SIG-M5 treated with dmso at 0.1 percent for 504 hours (cell line): ENCODE results near the gene OR52N5.

Experiments used
- DNase-seq: peaks from one replicate; lab custom pipeline; 2025; ENCODE audit not compliant: unreplicated experiment; lab: John Stamatoyannopoulos, UW

The OR52N5 gene

GRCh38 chr11:5783255-5783654, at the start of gene OR52N5:
OR52N5 (minus strand) TSS chr11:5783355; CDS start chr11:5778634, 4,721 bp downstream.
- DNase-seq = no peak

- DNase-seq = no peak
Measured at GRCh38 chr11:5831196-5831829, 48.2 kb upstream of the OR52N5 start.

- no peak for DNase-seq
Measured at GRCh38 chr11:5818245-5818886, 35.2 kb upstream of the OR52N5 start.

- DNase-seq = peak; percentile 83
Measured at GRCh38 chr11:5815534-5815933, 32.4 kb upstream of the OR52N5 start.

- DNase-seq = no peak
Measured at GRCh38 chr11:5809905-5810795, 27.0 kb upstream of the OR52N5 start.

- no peak for DNase-seq
Measured at GRCh38 chr11:5809122-5809519, 26.0 kb upstream of the OR52N5 start.

- DNase-seq = peak; percentile 58
Measured at GRCh38 chr11:5808500-5809121, 25.5 kb upstream of the OR52N5 start, which contains the start of gene OR52N2. OR52N2 (plus strand) TSS chr11:5808924; CDS start chr11:5820336, 11,412 bp downstream.

- no peak for DNase-seq
Measured at GRCh38 chr11:5807580-5807979, 24.4 kb upstream of the OR52N5 start.

- DNase-seq = no peak
Measured at GRCh38 chr11:5803982-5804381, 20.8 kb upstream of the OR52N5 start.

- no peak for DNase-seq
Measured at GRCh38 chr11:5796541-5796940, 13.4 kb upstream of the OR52N5 start.

GRCh38 chr11:5791165-5791564, 8.0 kb upstream of the OR52N5 start, which contains the start of gene OR52N1:
OR52N1 (minus strand) TSS chr11:5791265; CDS start chr11:5788816, 2,449 bp downstream.
- no peak for DNase-seq

- DNase-seq = no peak
Measured at GRCh38 chr11:5767056-5767455, 16.1 kb downstream of the OR52N5 start.

- no peak for DNase-seq
Measured at GRCh38 chr11:5753943-5754342, 29.2 kb downstream of the OR52N5 start, which contains the start of gene OR52N4. OR52N4 (plus strand) TSS chr11:5754243; CDS start chr11:5754741, 498 bp downstream.

- DNase-seq = no peak
Measured at GRCh38 chr11:5749836-5750235, 33.3 kb downstream of the OR52N5 start.

GRCh38 chr11:5746614-5747013, 36.5 kb downstream of the OR52N5 start:
- no peak for DNase-seq

- DNase-seq = no peak
Measured at GRCh38 chr11:5738431-5738830, 44.7 kb downstream of the OR52N5 start.

GRCh38 chr11:5737670-5738392, 45.3 kb downstream of the OR52N5 start:
- DNase-seq = no peak

GRCh38 chr11:5737091-5737490, 46.1 kb downstream of the OR52N5 start:
- no peak for DNase-seq

- no peak for DNase-seq
Measured at GRCh38 chr11:5736396-5736795, 46.8 kb downstream of the OR52N5 start, which contains the start of gene OR56B1. OR56B1 (plus strand) TSS chr11:5736448; CDS start chr11:5736517, 69 bp downstream.

GRCh38 chr11:5727691-5728090, 55.5 kb downstream of the OR52N5 start:
- no peak for DNase-seq
